HG03575 (cell line): ENCODE measurements around the gene NEDD9.

Source experiments
- ATAC-seq: cut with Tn5 transposase; IDR thresholded peaks from one replicate; pipeline ENCODE4 v1.9.1; 2021; ENCODE audit not compliant: unreplicated experiment, insufficient number of reproducible peaks, low FRiP score; ENCODE audit errors: extremely low read depth

Gene NEDD9

GRCh38 chr6:11190625-11191245 is 41.7 kb downstream of the NEDD9 start:
- ATAC-seq, result no peak

DNA sequence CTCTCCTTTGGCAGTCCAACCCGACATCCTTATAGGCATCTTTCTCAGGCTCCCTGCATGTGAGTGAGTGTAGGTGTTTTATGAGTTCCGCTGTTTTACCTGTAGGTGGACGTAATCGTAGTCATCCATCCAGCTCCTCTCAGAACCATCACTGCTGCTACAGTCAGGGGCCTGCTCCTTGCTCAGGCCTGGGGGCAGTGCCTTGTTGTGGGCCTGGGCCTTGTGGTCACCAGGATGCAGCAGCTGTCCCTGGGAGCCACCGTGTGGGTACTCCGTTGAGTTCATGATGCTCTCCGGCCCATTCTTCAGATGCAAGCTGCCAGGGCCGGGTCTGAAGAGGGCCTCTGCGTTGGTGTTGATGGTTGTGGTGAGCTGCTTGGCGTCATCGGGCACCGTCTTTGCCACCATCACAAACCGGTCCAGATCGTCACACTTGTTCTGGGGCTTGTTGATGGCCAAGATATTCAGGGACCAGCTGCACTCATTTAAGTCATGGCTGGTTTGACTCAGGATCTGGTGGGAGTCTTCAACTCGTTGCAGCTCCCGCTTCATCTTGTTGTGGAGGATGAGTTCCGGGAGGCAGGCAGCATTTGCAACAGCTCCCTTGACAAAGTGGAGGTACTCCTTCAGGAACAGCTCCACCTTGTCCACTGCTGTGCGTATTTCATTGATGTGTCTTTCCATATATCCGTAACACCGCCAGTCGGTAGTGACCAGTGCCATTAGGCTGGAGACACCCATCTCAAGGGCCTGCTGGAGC is 42.4 kb downstream of the NEDD9 start:
- no peak for ATAC-seq

- ATAC-seq, result no peak
These were observed 44.1 kb downstream of the NEDD9 start for GRCh38 chr6:11188161-11188915.

DNA sequence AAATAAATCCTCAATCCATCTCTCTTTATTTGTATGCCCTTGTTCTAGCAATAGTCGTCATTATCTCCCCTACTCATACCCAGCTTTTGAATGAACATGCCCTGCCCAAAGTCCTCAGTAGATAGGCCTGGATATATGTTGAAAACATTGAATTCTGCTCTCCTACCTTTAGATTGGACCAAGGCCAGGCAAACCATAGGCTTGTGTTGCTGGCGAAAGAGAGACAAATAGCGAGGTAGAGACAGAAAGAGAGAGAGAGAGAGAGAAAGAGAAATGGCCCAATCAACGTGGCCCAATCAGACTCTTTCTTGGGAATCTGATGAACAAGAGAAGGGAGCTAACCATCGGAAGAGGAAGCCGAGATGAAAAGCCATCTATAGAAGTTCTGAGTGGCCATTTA is 45.2 kb downstream of the NEDD9 start:
- no peak for ATAC-seq

DNA sequence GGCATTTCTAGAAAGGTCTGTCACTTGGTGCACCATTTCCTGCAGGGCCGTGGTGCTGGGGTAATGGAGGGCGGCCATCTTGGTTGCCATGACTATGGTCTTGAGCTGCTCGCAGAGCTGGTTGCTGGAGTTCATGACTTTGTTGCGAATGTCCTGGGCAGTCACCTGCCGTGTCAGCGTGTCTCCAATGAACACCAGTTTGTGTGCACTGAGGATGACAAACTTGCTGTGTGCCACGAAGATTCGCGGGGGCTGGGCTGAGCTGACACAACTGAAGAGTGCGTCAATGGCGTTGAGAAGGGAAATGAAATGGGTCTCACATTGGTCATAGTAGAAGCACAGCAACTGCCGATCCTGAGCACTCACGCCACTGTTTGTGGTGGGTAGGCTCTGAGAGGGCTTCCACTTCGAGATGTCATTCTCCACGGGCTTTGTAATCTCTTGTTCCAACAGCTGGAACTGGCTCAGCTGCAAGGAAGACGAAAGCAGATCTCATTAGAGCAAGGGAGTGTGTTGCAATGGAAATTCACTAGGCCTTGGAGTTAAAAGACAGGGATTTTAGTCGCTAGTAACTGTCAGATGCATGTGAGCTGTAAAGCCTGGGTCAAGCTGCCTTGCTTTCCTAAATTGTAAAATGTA is 47.1 kb downstream of the NEDD9 start:
- no peak for ATAC-seq

DNA sequence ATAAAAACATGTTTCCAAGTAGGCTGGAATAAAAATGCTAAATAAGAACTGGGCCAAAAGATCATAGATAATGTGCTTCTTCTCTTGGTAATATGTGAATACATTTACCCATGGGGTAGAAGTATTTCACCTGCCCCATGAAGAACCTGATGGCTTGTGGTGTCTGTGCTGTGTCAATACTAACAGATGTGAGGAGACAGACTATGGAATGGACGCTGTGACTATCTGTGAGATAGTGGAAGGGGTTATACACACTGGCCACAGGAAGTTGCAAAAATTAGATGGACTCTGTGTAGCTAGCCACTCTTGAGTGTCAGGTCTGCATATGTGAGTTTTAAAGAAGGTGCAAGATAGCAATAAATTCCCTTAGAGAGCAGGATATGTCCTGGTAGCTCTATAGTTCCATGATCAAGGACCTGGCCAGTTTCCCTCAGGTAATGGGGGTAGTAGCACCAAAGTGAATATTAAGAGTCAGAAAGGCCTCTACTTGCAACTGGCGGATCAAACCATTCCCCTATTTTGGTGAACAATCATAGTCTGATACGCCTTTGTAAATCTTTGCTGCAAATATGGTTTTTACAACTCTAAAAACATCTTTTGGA is 48.6 kb downstream of the NEDD9 start:
- no peak for ATAC-seq

GRCh38 chr6:11181478-11182136 is 50.9 kb downstream of the NEDD9 start:
- ATAC-seq, result no peak

DNA sequence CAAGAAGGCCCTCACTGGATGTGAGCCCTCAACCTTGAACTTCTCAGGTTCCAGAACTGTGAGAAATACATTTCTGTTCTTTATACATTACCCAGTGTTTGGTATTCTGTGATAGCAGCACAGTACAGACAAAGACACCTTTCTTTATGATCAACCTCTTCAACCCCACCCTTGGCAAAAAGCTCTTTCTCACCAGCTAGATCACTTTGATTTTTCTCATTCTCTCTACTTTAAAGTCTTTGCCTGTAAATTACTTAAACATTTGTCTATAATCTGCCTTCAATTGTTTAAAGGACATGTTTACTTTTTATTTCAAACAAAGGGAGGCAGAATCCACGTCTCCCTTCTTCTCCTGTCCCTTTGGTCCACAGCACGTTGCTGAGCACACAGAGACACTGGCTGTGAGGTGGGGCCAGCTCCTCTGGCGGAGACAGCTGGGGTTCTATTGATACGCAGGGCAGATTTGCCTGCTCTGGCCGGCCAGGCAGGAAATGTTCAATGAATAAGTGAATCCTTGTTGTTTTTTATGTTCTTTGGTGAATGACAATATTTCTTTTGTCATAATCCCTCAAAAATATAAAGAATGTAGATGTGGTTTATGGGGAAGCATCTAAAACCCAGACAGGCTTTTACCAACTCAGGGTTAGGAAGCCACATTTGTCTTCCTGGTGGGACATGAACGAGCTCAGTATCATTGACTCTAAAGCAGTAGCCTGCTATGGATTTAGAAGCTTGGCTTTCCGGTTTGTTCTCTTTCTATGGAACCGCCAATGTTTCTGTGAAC is 52.9 kb downstream of the NEDD9 start:
- no peak for ATAC-seq

- ATAC-seq, result no peak
These were observed 53.4 kb downstream of the NEDD9 start for GRCh38 chr6:11179088-11179418.

- no peak for ATAC-seq
These were observed 55.2 kb downstream of the NEDD9 start for GRCh38 chr6:11177271-11177670.

DNA sequence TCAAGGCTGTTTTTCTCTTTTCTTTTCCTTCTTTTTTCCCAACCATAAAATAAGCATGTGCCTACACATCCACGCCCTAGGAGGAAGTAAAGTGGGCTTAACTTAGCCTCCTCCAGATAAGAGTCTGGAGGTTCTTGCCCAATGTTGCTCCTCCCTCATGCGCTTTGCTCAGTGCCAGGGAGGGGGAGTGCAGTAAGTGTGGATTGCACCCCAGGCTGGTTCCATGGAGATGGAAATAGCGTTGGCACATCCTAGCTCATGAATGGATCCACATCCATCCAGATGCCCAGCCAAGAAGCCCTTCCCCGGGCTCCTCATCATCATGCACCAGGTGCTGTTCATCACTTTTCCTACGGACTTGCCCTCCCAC is 58.2 kb downstream of the NEDD9 start:
- ATAC-seq, result no peak

GRCh38 chr6:11172501-11173327 is 59.8 kb downstream of the NEDD9 start:
- ATAC-seq, result no peak

GRCh38 chr6:11171952-11172351 is 60.5 kb downstream of the NEDD9 start:
- no peak for ATAC-seq

GRCh38 chr6:11168091-11168635 is 64.3 kb downstream of the NEDD9 start:
- ATAC-seq, result no peak

GRCh38 chr6:11166948-11167347 is 65.5 kb downstream of the NEDD9 start:
- no peak for ATAC-seq

- no peak for ATAC-seq
These were observed 67.5 kb downstream of the NEDD9 start for GRCh38 chr6:11164717-11165646.
